Loucy (cell line): ENCODE results near the gene ANGEL1.

Experiments used
- H2AFZ ChIP-seq: fragments of 200-600 bp; sonication (generic); 2 replicates; pipeline ENCODE4 v1.6.0; 2016; ENCODE audit warnings: antibody characterized with exemption, mild to moderate bottlenecking, low read length, moderate library complexity
- H3F3A ChIP-seq: fragments of 200-600 bp; 2 replicates; pipeline ENCODE4 v1.6.0; 2016; ENCODE audit warnings: antibody characterized with exemption, low read depth, mild to moderate bottlenecking
- H3K27me3 ChIP-seq: fragments of 200-600 bp; sonication (generic); 2 replicates; pipeline ENCODE4 v1.6.1; 2014; ENCODE audit warnings: low read length, mild to moderate bottlenecking; ENCODE audit not compliant: insufficient read depth, poor library complexity, severe bottlenecking
- H3K36me3 ChIP-seq: fragments of 200-600 bp; sonication (generic); 2 replicates; pipeline ENCODE4 v1.6.1; 2016; ENCODE audit warnings: low read length; ENCODE audit not compliant: insufficient read depth
- H3K4me1 ChIP-seq: fragments of 200-600 bp; sonication (generic); 2 replicates; pipeline ENCODE4 v1.5.1; 2014; ENCODE audit warnings: low read length, mild to moderate bottlenecking; ENCODE audit not compliant: insufficient read depth, poor library complexity, severe bottlenecking
- H3K4me2 ChIP-seq: fragments of 200-600 bp; sonication (generic); 2 replicates; pipeline ENCODE4 v1.6.0; 2014; ENCODE audit warnings: antibody characterized with exemption, low read length, low read depth, mild to moderate bottlenecking; ENCODE audit not compliant: poor library complexity, severe bottlenecking
- H3K4me3 ChIP-seq: fragments of 200-600 bp; sonication (generic); 2 replicates; pipeline ENCODE4 v1.5.1; 2014; ENCODE audit warnings: low read length, mild to moderate bottlenecking, mixed read lengths; ENCODE audit not compliant: poor library complexity, severe bottlenecking
- H3K79me2 ChIP-seq: fragments of 200-600 bp; sonication (generic); 2 replicates; pipeline ENCODE4 v1.6.1; 2014; ENCODE audit warnings: low read length; ENCODE audit not compliant: insufficient read depth
- H3K9ac ChIP-seq: fragments of 200-600 bp; sonication (generic); 2 replicates; pipeline ENCODE4 v1.6.0; 2014; ENCODE audit warnings: mild to moderate bottlenecking, low read depth, low read length, moderate library complexity; ENCODE audit not compliant: poor library complexity, severe bottlenecking
- H3K9me2 ChIP-seq: fragments of 200-600 bp; sonication (generic); replicated peaks from 2 replicates; pipeline ENCODE4 v1.6.1; 2016; ENCODE audit warnings: low read depth, low read length, mixed read lengths
- H3K9me3 ChIP-seq: fragments of 200-600 bp; sonication (generic); 2 replicates; pipeline ENCODE4 v1.6.1; 2014; ENCODE audit warnings: mild to moderate bottlenecking, antibody characterized with exemption, low read length, low read depth; ENCODE audit not compliant: insufficient read depth
- H4K20me1 ChIP-seq: fragments of 200-600 bp; sonication (generic); 2 replicates; pipeline ENCODE4 v1.6.0; 2014; ENCODE audit warnings: antibody characterized with exemption, low read length, mild to moderate bottlenecking; ENCODE audit not compliant: insufficient read depth, poor library complexity, severe bottlenecking
- CTCF ChIP-seq: fragments of 200-600 bp; sonication (generic); conservative IDR thresholded peaks from 2 replicates; pipeline ENCODE4 v1.5.1; 2014; ENCODE audit warnings: mild to moderate bottlenecking, antibody characterized with exemption, low read length
- EZH2phosphoT487 ChIP-seq: fragments of 200-600 bp; IDR thresholded peaks from 2 replicates; pipeline ENCODE4 v1.6.1; 2018; ENCODE audit warnings: antibody characterized with exemption, mild to moderate bottlenecking, moderate library complexity, borderline replicate concordance

ANGEL1 gene

DNA sequence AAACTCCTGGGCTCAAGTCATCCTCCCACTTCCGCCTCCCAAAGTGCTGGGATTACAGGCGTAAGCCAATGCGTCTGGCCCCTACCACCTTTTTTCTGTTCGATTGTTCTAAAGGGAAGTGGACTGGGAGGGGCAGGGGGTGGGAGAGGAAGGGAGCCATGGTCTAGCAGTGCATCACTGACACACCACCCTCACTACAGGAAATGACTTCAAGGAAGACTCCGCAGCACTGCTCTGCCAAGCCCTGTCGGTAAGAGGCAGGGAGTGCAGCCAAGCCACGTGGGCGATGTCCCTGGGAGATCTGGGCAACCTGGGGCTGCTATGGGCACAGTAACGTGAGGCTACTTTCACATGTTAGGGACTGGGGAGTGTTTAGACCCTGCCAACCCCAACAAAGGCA, 31.5 kb upstream of the ANGEL1 start:
- no peak for TF ChIP-seq EZH2phosphoT487
- TF ChIP-seq CTCF, result no peak; the same call in 1 of the 2 replicates
- Histone ChIP-seq H3K9me3 (no peaks in the 10 kb centered on the region), H3K9ac (no peak overlapping the region), H3F3A (no peaks in the 10 kb centered on the region), H3K4me1 (peaks cover 6% of the 10 kb centered on the region), H2AFZ (peak overlapping the region; percentile 81), H3K79me2 (no peaks in the 10 kb centered on the region), H4K20me1 (no peaks in the 10 kb centered on the region), H3K36me3 (no peaks in the 10 kb centered on the region), H3K4me2 (no peak overlapping the region), H3K27me3 (peaks cover 5% of the 10 kb centered on the region), H3K4me3 (no peak overlapping the region), H3K9me2 (no peaks in the 10 kb centered on the region)

- Histone ChIP-seq H3K9me2 (no peaks in the 10 kb centered on the region), H2AFZ (no peak overlapping the region), H3K27me3 (peaks cover 17% of the 10 kb centered on the region), H3K9ac (no peak overlapping the region), H3K79me2 (no peaks in the 10 kb centered on the region), H3K4me2 (no peak overlapping the region), H3K9me3 (no peaks in the 10 kb centered on the region), H3K4me1 (peaks cover 6% of the 10 kb centered on the region), H3F3A (no peaks in the 10 kb centered on the region), H4K20me1 (no peaks in the 10 kb centered on the region), H3K4me3 (no peak overlapping the region), H3K36me3 (no peaks in the 10 kb centered on the region)
- TF ChIP-seq CTCF, result no peak
- no peak for TF ChIP-seq EZH2phosphoT487
Observed at GRCh38 chr14:76842414-76842813, 29.7 kb upstream of the ANGEL1 start.

DNA sequence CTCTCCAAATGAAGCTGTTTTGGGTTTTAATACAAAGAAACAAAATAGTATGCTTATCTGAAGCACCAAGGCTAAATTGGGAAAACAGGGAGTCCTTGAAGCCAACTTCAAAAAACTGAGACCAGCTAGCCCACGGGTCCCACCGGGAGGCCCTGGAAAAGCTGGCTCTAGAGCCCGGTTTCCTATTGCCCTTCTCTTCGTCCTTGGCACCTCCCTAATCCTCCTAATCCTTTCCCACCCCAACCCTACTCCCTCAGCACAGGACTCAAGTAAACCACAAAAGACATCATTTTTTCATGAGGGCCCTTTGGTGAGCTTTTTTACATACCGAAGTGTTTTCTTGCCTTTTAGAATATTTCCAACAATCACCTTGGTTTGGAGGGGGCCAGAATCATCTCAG, 24.8 kb upstream of the ANGEL1 start:
- H3K36me3 ChIP-seq, result no peaks in the 10 kb centered on the region
- TF ChIP-seq EZH2phosphoT487 (no peak), CTCF (no peak)
- no peak overlapping the region for H3K9ac ChIP-seq
- no peaks in the 10 kb centered on the region for H3K9me2 ChIP-seq
- H3K4me3 ChIP-seq, result no peak overlapping the region
- no peaks in the 10 kb centered on the region for H3K4me1 ChIP-seq
- H3K4me2 ChIP-seq, result no peak overlapping the region
- no peak overlapping the region for H2AFZ ChIP-seq
- H3K79me2 ChIP-seq, result no peaks in the 10 kb centered on the region
- no peaks in the 10 kb centered on the region for H3K9me3 ChIP-seq
- H3K27me3 ChIP-seq, result peaks cover 17% of the 10 kb centered on the region
- H3F3A ChIP-seq, result no peaks in the 10 kb centered on the region
- no peaks in the 10 kb centered on the region for H4K20me1 ChIP-seq
